ENCODE data around the gene RUNX2. TPM values are rescaled to one million over a fixed set of nuclear protein-coding genes. Genes with fewer than 3 reads are reported as not detected.

RUNX2 gene
- total and polyA plus RNA-seq, 2 of the 8 experiments (the other 6 are each of a cell fraction or from before 2014, with no cell fraction given) = 0.26 to 1.2 TPM

- no peaks in the 10 kb centered on the region for H3K4me1 ChIP-seq (replicated peaks in 1 of 4; ENCODE audit: control insufficient read depth in 3 of 4, insufficient read depth in 4 of 4, low read length in 3 of 4)
- H3K4me2 ChIP-seq (ENCODE audit: insufficient read depth in 1 of 2, low read depth in 2 of 2, low read length in 2 of 2) = no peak overlapping the region
- DNase-seq (ENCODE audit: low read depth in 1 of 2, low spot score in 2 of 2) (no peak), FAIRE-seq (no peak)
- 73% methylated on average over 2 of the region's 2 CpGs; no CpG with 5 or more reads in 1 of the 2 experiments for WGBS, 2 experiments (ENCODE audit: extremely low coverage in 1 of 2, insufficient coverage in 1 of 2, insufficient read length in 1 of 2, insufficient replicate concordance in 2 of 2, low coverage in 1 of 2, low lambda C conversion rate in 2 of 2, missing lambda C conversion rate in 1 of 2)
- H3K9ac ChIP-seq (replicated peaks in 1 of 4; ENCODE audit: extremely low read depth in 1 of 4, low read depth in 3 of 4, low read length in 3 of 4) = no peak overlapping the region
- H3K4me3 ChIP-seq (ENCODE audit: extremely low read depth in 1 of 4, insufficient read depth in 2 of 4, low read depth in 3 of 4, low read length in 4 of 4) = no peak overlapping the region
- H3K27me3 ChIP-seq (replicated peaks in 1 of 4; ENCODE audit: control insufficient read depth in 3 of 4, extremely low read depth in 1 of 4, insufficient read depth in 3 of 4, low read length in 3 of 4) = no peaks in the 10 kb centered on the region; a peak in 1 of 7 replicates
- H4K8ac ChIP-seq (ENCODE audit: extremely low read depth, insufficient read depth, low read length) = no peak overlapping the region
- no peak overlapping the region for H4K5ac ChIP-seq (ENCODE audit: insufficient read length, low read depth, low read length)
- H2AFZ ChIP-seq (ENCODE audit: low read length) = no peak overlapping the region
- no peaks in the 10 kb centered on the region for H3K79me2 ChIP-seq (ENCODE audit: control insufficient read depth in 1 of 2, insufficient read depth in 2 of 2, low read length in 2 of 2)
- no peaks in the 10 kb centered on the region for H3K36me3 ChIP-seq (ENCODE audit: control insufficient read depth in 2 of 4, insufficient read depth in 4 of 4, low read length in 3 of 4)
- H2BK120ac ChIP-seq (replicated peaks; ENCODE audit: low read depth, low read length) = no peak overlapping the region
- no peaks in the 10 kb centered on the region for H3K23me2 ChIP-seq (ENCODE audit: low read depth, low read length)
- ChIA-PET POLR2A (ENCODE audit: partially characterized antibody) (no interaction called here), CTCF (ENCODE audit: partially characterized antibody) (no interaction called here)
- H2BK12ac ChIP-seq (ENCODE audit: low read depth, low read length) = no peak overlapping the region
- no peak overlapping the region for H3K27ac ChIP-seq (ENCODE audit: low read depth, low read length)
- H3K23ac ChIP-seq (ENCODE audit: insufficient read length) = no peak overlapping the region
- no peak overlapping the region for H4K91ac ChIP-seq (replicated peaks; ENCODE audit: insufficient read length, low read length)
- H3K4ac ChIP-seq (replicated peaks; ENCODE audit: insufficient read length, low read depth, low read length) = no peak overlapping the region
- no peak overlapping the region for H2BK15ac ChIP-seq (ENCODE audit: low read length)
- no peaks in the 10 kb centered on the region for H3K9me3 ChIP-seq (ENCODE audit: insufficient read depth in 2 of 2, low read depth in 1 of 2, low read length in 1 of 2)
- H2BK20ac ChIP-seq (ENCODE audit: low read length) = no peak overlapping the region
- H3K56ac ChIP-seq (replicated peaks; ENCODE audit: insufficient read length, low read depth, low read length) = no peak overlapping the region
- no peaks in the 10 kb centered on the region for H3K79me1 ChIP-seq (ENCODE audit: low read depth, low read length)
- H2AK5ac ChIP-seq (ENCODE audit: low read depth, low read length) = no peak overlapping the region
- H3K18ac ChIP-seq (ENCODE audit: extremely low read depth, low read length) = no peak overlapping the region
- H2BK5ac ChIP-seq (ENCODE audit: low read depth, low read length) = no peak overlapping the region
- H4K20me1 ChIP-seq (replicated peaks in 1 of 2; ENCODE audit: control insufficient read depth in 1 of 2, insufficient read depth in 2 of 2, low read length in 2 of 2) = no peaks in the 10 kb centered on the region
- H3K14ac ChIP-seq (ENCODE audit: insufficient read length) = no peak overlapping the region
- TF ChIP-seq EP300 (IDR thresholded peaks at IDR 0.05; ENCODE audit: borderline replicate concordance in 1 of 2, low read depth in 2 of 2, low read length in 2 of 2) = no peak
- no peak for TF ChIP-seq MAFK (IDR thresholded peaks at IDR 0.05; ENCODE audit: low read depth, low read length)
- no peak for TF ChIP-seq KDM4A (IDR thresholded peaks at IDR 0.05; ENCODE audit: low read depth, low read length, severe bottlenecking)
- TF ChIP-seq TEAD4 (IDR thresholded peaks at IDR 0.05; ENCODE audit: low read depth, low read length) = no peak
- no peak for TF ChIP-seq SP2 (IDR thresholded peaks at IDR 0.05; ENCODE audit: low read length)
- TF ChIP-seq RBBP5 (IDR thresholded peaks at IDR 0.05; ENCODE audit: borderline replicate concordance, low read depth, low read length) = no peak
- TF ChIP-seq NRF1 (IDR thresholded peaks at IDR 0.05; ENCODE audit: low read depth, low read length) = no peak
- TF ChIP-seq E2F6 (IDR thresholded peaks at IDR 0.05) = no peak
- TF ChIP-seq YY1 (IDR thresholded peaks at IDR 0.05; ENCODE audit: low read depth, low read length) = no peak
- TF ChIP-seq KDM1A (IDR thresholded peaks at IDR 0.05; ENCODE audit: borderline replicate concordance, low read length) = no peak
- TF ChIP-seq NANOG (IDR thresholded peaks at IDR 0.05; ENCODE audit: insufficient read depth, low read depth, low read length, poor library complexity, severe bottlenecking) = no peak
- TF ChIP-seq TCF12 (IDR thresholded peaks at IDR 0.05; ENCODE audit: low read depth, low read length) = no peak
- TF ChIP-seq GTF2F1 (IDR thresholded peaks at IDR 0.05; ENCODE audit: borderline replicate concordance, low read depth, low read length) = no peak
- no peak for TF ChIP-seq SIN3A (conservative IDR thresholded peaks at IDR 0.05 in 1 of 2, IDR thresholded peaks at IDR 0.05 in 1 of 2; ENCODE audit: low read depth in 1 of 2, low read length in 2 of 2)
These were observed 302.2 kb downstream of the RUNX2 start for GRCh38 chr6:45630314-45630713.

Measured in H1 (cell line).